HS-27A (cell line): Measurements from ENCODE around the gene PSMC5.
"Not testable (repeated sequence)": the region's sequence is repeated elsewhere in the genome, so short reads cannot be mapped to it uniquely, and the experiment has no call there.

ENCODE experiments used
- DNase-seq: peaks from one replicate; pipeline ENCODE4 v3.0.0-alpha.2; 2012; ENCODE audit warnings: low read depth, missing footprints

PSMC5 gene

GRCh38 chr17:63871646-63872365 is 44.6 kb downstream of the PSMC5 start:
- not testable (repeated sequence) for DNase-seq

- not testable (repeated sequence) for DNase-seq
These were observed 46.3 kb downstream of the PSMC5 start, which contains the start of gene CSH2 for GRCh38 chr17:63873577-63873976. TSS of gene CSH2 (minus strand) at chr17:63873677. CDS start at chr17:63873614, 63 bp downstream.

- DNase-seq, result not testable (repeated sequence)
These were observed 46.9 kb downstream of the PSMC5 start for GRCh38 chr17:63874061-63874626.

- not testable (repeated sequence) for DNase-seq
These were observed 47.5 kb downstream of the PSMC5 start for GRCh38 chr17:63874693-63875092.

- not testable (repeated sequence) for DNase-seq
These were observed 51.2 kb downstream of the PSMC5 start for GRCh38 chr17:63878413-63878812.

GRCh38 chr17:63880706-63881105 is 53.5 kb downstream of the PSMC5 start:
- DNase-seq, result no peak

- DNase-seq, result not testable (repeated sequence)
These were observed 54.1 kb downstream of the PSMC5 start for GRCh38 chr17:63881337-63881736.
